Endothelial cell (in vitro differentiated cells): Measurements from ENCODE around the gene TACR2. TPM values are rescaled to one million over a fixed set of nuclear protein-coding genes. Genes with fewer than 3 reads are reported as not detected.

Experiments used
- DNase-seq: peaks from one replicate; pipeline ENCODE4 v3.0.0; 2021; ENCODE audit warnings: low spot score
- H3K27ac Mint-ChIP-seq: one replicate; pipeline ENCODE4 v1.8.0; 2021; ENCODE audit warnings: mixed read lengths, inconsistent platforms; ENCODE audit not compliant: unreplicated experiment
- H3K27me3 Mint-ChIP-seq: one replicate; pipeline ENCODE4 v1.8.0; 2021; ENCODE audit warnings: mild to moderate bottlenecking, moderate library complexity, mixed read lengths, inconsistent platforms; ENCODE audit not compliant: unreplicated experiment
- H3K36me3 Mint-ChIP-seq: one replicate; pipeline ENCODE4 v1.8.0; 2021; ENCODE audit warnings: mild to moderate bottlenecking, low read depth, mixed read lengths, inconsistent platforms; ENCODE audit not compliant: unreplicated experiment
- H3K4me1 Mint-ChIP-seq: one replicate; pipeline ENCODE4 v1.8.0; 2021; ENCODE audit warnings: mild to moderate bottlenecking, mixed read lengths, inconsistent platforms; ENCODE audit not compliant: unreplicated experiment
- H3K4me3 Mint-ChIP-seq: one replicate; pipeline ENCODE4 v1.8.0; 2021; ENCODE audit warnings: mild to moderate bottlenecking, mixed read lengths, inconsistent platforms; ENCODE audit not compliant: unreplicated experiment
- H3K9me3 Mint-ChIP-seq: one replicate; pipeline ENCODE4 v1.8.0; 2021; ENCODE audit warnings: mixed read lengths, inconsistent platforms; ENCODE audit not compliant: unreplicated experiment
- total RNA-seq: library from RNA; stranded (reverse); fragmentation: NEBNext Ultra II Directional; extraction: Animal tissue kit (Norgen Biotek cat#: 25700); gene quantifications from one replicate; pipeline ENCODE4 v1.2.1, GENCODE V29; 2021; ENCODE audit not compliant: unreplicated experiment
- TF ChIP-seq, protein P1 (sequence below): fragments of 200-600 bp; sonication (generic); IDR thresholded peaks from one replicate; pipeline ENCODE4 v1.5.0; 2021; ENCODE audit warnings: antibody characterized with exemption; ENCODE audit not compliant: unreplicated experiment

Gene TACR2
- total RNA-seq, 1 donor from 2014 or later = not detected

DNA sequence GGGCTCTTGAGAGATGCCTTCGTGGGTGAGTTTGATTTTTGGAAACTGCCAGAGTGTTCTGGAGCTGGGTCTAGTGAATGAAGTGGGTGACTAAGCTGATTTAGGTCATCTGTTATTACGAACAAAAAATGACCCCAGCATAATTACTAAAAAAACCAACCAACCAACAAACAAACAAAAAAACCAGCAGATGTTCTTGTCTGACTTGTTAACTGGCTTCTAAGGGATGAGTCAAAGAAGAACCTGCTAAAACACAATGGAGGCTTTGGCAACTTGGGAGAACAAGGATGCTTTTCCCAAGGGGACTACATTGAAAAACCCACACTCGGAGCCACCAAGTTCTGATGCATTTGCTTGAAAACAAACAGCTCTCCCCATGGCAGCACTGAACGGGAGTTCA lies 11.5 kb downstream of the TACR2 start:
- H3K4me1 Mint-ChIP-seq = peaks cover 17% of the 10 kb centered on the region
- H3K4me3 Mint-ChIP-seq = no peak overlapping the region
- TF ChIP-seq, protein P1, sequence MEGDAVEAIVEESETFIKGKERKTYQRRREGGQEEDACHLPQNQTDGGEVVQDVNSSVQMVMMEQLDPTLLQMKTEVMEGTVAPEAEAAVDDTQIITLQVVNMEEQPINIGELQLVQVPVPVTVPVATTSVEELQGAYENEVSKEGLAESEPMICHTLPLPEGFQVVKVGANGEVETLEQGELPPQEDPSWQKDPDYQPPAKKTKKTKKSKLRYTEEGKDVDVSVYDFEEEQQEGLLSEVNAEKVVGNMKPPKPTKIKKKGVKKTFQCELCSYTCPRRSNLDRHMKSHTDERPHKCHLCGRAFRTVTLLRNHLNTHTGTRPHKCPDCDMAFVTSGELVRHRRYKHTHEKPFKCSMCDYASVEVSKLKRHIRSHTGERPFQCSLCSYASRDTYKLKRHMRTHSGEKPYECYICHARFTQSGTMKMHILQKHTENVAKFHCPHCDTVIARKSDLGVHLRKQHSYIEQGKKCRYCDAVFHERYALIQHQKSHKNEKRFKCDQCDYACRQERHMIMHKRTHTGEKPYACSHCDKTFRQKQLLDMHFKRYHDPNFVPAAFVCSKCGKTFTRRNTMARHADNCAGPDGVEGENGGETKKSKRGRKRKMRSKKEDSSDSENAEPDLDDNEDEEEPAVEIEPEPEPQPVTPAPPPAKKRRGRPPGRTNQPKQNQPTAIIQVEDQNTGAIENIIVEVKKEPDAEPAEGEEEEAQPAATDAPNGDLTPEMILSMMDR = no peak
- peaks cover 13% of the 10 kb centered on the region for H3K27me3 Mint-ChIP-seq
- no peaks in the 10 kb centered on the region for H3K9me3 Mint-ChIP-seq
- DNase-seq = no peak
- no peak overlapping the region for H3K27ac Mint-ChIP-seq
- peaks cover 32% of the 10 kb centered on the region for H3K36me3 Mint-ChIP-seq

DNA sequence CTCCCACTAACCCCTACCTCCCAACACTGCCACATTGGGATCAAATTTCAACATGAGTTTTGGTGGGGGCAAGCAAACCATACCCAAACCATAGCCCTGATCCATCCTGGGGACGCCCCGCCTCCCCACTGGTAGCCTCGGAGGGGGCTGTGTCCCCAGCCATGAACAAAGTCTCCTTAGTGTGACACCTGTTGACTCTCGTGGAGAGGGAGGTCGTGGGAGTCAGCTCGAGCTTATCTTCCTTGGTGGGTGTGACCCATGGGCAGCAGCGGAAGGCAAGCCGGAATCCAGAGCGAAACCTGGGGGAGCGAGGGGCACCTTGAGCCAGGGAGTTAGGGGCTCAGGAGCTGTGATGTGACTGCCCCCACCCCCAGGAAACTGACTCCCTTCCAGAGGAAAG lies 11.9 kb downstream of the TACR2 start:
- H3K27ac Mint-ChIP-seq = no peak overlapping the region
- TF ChIP-seq, protein P1 = no peak
- H3K36me3 Mint-ChIP-seq = peaks cover 36% of the 10 kb centered on the region
- H3K4me1 Mint-ChIP-seq = peaks cover 17% of the 10 kb centered on the region
- no peaks in the 10 kb centered on the region for H3K9me3 Mint-ChIP-seq
- H3K4me3 Mint-ChIP-seq = no peak overlapping the region
- no peak for DNase-seq
- peaks cover 13% of the 10 kb centered on the region for H3K27me3 Mint-ChIP-seq

DNA sequence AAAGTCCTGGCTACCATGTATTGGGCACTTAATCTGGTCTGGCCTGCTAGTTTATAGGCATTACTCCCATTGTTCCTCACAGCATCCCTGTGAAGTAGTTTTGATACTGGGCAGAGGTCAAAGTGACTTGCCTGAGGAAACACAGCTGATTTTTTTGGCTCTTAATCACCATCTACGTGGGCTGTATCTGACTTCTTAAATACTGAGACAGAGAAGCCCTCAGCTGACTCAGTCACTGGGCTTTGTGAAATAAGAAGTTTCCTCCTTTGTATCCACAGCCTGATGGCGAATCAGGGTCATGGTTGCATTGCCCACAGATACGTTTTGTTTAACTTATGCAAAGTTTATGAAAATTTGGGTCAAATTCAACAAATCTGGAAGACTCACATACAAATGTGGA lies 13.2 kb downstream of the TACR2 start:
- Mint-ChIP-seq H3K27me3 (peaks cover 13% of the 10 kb centered on the region), H3K9me3 (no peaks in the 10 kb centered on the region), H3K36me3 (peaks cover 42% of the 10 kb centered on the region), H3K4me1 (peaks cover 17% of the 10 kb centered on the region), H3K4me3 (peak overlapping the region; percentile 32), H3K27ac (no peak overlapping the region)
- TF ChIP-seq, protein P1 = no peak
- no peak for DNase-seq

DNA sequence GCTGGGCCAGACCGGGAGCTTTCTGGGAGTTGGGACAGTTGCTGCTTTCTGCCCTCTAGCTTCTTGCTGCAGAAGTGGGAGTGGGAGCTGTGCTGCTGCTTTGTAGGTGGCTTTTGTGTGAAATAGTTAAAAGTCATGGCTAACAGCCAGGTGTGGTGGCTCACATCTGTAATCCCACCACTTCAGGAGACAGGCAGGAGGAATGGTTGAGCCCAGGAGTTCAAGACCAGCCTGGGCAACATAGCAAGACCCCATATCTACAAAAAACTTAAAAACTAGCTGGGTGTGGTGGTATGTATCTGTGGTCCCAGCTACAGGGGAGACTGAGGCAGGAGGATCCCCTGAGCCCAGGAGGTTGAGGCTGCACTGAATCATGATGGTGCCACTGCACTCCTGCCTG lies 13.7 kb downstream of the TACR2 start:
- H3K4me3 Mint-ChIP-seq = no peak overlapping the region
- no peaks in the 10 kb centered on the region for H3K9me3 Mint-ChIP-seq
- peaks cover 44% of the 10 kb centered on the region for H3K36me3 Mint-ChIP-seq
- DNase-seq = no peak
- peaks cover 10% of the 10 kb centered on the region for H3K27me3 Mint-ChIP-seq
- TF ChIP-seq, protein P1 = no peak
- no peak overlapping the region for H3K27ac Mint-ChIP-seq
- peaks cover 17% of the 10 kb centered on the region for H3K4me1 Mint-ChIP-seq

DNA sequence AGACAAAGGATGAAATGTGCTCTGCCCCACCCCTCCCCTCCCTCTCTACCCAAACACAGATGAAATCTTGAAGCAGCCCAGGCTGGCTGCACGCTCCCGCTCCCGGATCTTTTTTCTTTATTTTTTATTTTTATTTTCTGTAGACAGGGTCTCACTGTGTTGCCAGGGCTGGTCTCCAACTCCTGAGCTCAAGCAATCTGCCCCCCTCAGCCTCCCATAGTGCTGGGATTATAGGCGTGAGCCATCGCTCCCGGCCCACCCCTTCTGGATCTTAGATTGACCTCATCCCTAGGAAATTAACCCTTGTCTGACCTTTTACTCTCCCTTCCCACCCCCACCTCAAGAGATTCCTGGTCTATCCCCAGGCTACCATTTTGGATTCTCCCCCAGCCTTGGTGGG lies 14.3 kb downstream of the TACR2 start:
- Mint-ChIP-seq H3K36me3 (peaks cover 44% of the 10 kb centered on the region), H3K27me3 (peaks cover 8% of the 10 kb centered on the region), H3K9me3 (no peaks in the 10 kb centered on the region), H3K4me1 (peaks cover 14% of the 10 kb centered on the region), H3K27ac (no peak overlapping the region), H3K4me3 (no peak overlapping the region)
- DNase-seq = no peak
- TF ChIP-seq, protein P1 = no peak
